Fibroblast of skin of left biceps (primary cell): ENCODE measurements around the gene C1orf35.

Experiments used
- DNase-seq, 2 experiments: peaks; one replicate each; pipeline ENCODE4 v3.0.0-alpha.2; 2013; ENCODE audit warnings: low read depth in 2 of 2

Gene C1orf35

DNA sequence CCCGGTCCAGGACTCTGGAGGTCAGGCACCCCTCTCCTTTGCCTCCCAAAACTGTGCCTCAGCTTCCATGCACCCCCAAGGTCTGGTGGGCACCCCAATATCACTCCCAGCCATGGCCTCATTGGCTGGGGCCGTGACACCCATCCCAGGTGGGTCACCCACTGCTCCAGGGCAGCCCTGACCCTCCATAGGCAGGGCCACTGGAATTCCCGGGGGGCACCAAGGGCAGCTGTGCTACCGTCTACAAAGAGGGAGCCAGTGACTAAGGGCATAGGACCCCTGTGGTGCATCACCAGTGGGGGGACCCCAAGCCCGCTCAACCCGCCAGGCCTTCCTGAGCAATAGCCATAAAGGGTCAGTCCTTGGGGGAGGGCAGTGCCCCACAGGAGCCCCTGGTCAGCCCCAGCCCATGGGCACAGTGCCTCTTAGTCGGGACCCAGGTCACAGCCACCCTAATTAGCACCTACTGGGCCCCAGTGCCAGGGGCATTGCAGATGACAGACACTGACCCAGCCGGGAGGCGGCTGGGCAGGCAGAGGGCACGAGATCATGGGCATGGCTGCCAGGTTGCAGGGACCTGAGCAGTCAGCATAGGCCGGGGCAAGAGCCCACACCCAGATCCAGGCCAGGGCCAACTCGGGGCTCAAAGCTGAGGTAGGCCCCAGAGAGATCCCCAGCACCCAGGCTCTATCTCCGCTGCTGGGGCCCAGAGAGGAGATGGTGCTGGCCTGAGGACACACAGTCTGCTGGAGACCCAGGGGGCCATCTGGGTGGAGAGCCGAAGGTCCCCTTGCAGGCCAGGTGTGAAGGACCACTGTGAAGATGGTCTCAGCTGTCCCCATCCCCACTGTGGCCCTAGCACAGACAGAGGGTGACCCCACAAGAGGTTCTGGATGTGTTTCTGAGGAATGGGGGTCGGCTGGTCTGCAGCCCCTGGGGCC is 39.6 kb downstream of the C1orf35 start:
- DNase-seq: no peak

DNA sequence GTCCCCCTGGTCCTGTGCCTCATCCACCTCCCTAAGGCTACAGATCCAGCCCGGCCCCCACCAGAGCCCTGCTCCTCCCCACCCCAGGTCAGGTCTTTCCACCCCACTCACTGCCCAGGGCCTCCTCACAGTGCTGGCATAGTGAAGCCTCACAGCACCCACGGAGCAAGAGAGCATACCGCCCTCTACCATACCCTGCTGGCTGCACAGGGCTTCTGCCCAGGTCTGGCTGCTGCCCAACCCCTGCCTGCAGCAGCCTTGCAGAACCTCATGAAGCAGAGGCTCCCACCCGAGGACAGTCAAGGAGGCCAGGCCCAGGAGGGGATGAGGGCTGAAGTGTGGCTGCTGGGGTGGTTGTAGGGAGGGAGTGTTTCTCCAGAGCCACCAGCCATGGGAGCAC is 40.3 kb downstream of the C1orf35 start:
- no peak for DNase-seq

DNA sequence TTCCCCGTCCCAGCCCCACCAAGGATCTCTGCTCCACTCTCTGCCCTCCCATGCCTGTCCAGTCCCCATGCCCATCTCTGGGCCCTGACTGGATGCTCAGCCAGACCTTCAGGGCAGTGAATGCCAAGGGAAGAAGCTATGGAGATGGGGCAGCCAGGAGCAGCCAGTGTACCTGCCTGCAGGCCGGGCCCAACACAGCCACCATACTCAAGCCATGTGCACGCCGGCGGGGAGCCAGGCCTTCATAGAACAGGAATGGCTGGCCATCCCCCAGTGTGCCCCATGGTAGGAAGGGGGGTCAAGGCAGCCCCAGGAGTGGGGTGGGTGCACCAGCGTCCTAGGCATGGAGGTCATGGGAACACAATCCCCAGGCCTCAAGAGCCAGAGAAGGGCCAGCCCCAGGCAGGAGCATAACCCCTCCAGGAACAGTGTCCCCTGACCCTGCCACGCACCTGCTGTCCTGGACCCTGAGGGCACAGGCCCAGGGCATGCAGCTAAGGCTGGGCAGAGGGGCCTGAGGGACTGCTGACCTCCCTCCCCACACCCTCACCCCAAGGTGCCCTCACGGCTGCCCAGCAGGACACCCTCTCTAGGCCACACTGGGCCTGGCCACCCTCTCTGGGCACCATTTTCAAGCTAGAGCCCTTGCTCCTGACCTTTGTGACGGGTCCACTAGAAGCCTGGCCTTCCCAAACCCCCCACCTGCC is 40.9 kb downstream of the C1orf35 start:
- DNase-seq: no peak

DNA sequence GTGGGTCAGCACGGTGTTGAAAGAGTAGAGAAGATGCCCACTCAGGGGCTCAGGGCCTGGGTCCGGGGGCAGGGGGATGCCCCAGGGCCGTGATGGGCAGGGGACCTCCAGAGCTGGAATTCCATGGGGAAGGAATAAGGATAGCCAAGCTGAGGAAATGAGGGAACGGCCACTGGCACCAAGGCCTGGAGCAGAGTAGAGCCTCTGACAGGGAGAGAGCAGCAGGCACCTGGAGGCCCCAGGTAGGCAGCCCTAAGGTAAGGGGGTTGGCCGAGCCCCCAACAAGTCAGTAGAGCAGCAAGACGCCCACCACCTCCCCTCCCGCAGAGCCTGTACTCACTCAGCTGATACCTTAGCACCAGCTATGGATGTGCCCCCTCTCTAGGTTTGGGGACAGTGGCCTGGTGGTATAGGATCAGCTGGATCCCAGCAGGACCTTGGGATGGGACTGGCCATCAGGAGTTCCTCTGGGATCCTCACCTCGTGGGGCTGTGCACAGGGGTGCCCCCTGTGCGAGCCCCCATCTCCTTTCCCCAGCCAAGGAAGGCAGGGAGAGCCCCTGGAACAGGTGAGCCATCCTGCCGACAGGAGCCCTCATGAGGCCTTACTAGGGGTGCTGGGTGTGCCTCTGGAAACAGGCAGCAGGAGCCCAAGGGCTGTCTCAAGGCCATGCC is 41.6 kb downstream of the C1orf35 start:
- DNase-seq: no peak

DNA sequence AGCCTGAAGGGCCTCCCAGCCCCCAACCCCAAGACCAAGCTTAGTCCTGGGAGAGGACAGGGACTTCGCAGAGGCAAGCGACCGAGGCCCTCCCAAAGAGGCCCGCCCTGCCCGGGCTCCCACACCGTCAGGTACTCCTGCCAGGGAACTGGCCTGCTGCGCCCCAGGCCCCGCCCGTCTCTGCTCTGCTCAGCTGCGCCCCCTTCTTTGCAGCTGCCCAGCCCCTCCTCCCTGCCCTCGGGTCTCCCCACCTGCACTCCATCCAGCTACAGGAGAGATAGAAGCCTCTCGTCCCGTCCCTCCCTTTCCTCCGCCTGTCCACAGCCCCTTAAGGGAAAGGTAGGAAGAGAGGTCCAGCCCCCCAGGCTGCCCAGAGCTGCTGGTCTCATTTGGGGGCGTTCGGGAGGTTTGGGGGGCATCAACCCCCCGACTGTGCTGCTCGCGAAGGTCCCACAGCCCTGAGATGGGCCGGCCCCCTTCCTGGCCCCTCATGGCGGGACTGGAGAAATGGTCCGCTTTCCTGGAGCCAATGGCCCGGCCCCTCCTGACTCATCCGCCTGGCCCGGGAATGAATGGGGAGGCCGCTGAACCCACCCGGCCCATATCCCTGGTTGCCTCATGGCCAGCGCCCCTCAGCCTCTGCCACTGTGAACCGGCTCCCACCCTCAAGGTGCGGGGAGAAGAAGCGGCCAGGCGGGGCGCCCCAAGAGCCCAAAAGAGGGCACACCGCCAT is 42.5 kb downstream of the C1orf35 start:
- DNase-seq: no peak

DNA sequence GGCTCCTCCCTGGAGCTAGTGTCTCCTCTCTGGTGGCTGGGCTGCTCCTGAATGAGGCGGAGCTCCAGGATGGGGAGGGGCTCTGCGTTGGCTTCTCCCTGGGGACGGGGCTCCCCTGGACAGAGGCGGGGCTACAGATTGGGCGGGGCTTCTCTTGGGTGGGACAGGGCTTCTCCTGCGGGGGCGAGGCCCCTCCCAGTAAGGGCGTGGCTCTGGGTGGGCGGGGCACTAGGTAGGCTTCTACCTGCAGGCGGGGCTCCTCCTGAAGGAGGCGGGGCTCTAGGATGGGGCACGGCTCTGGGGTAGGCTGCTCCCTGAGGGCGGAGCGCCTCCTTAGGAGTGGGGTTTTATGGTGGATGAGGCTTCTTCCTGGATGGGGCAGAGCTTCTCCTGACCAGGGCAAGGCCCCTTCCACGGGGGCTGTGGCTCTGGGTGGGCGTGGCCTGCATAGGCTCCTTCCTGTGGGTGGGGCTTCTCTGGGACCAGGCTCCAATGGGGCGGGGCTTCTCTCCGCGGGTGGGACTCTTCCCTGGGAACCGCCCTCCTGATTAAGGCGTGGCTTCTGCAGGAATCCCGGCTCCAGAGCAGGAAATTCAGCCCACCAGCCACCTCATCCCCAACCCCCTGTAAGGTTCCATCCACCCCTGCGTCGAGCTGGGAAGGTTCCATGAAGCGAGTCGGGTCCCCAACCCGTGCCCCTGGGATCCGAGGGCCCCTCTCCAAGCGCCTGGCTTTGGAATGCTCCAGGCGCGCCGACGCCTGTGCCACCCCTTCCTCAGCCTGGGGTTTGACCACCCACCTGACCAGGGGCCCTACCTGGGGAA is 43.3 kb downstream of the C1orf35 start:
- DNase-seq: no peak

DNA sequence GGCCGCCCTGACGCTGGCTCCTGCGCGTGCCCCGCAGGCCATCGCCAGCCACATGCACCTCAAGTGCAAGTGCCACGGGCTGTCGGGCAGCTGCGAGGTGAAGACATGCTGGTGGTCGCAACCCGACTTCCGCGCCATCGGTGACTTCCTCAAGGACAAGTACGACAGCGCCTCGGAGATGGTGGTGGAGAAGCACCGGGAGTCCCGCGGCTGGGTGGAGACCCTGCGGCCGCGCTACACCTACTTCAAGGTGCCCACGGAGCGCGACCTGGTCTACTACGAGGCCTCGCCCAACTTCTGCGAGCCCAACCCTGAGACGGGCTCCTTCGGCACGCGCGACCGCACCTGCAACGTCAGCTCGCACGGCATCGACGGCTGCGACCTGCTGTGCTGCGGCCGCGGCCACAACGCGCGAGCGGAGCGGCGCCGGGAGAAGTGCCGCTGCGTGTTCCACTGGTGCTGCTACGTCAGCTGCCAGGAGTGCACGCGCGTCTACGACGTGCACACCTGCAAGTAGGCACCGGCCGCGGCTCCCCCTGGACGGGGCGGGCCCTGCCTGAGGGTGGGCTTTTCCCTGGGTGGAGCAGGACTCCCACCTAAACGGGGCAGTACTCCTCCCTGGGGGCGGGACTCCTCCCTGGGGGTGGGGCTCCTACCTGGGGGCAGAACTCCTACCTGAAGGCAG is 44.0 kb downstream of the C1orf35 start:
- DNase-seq: no peak

DNA sequence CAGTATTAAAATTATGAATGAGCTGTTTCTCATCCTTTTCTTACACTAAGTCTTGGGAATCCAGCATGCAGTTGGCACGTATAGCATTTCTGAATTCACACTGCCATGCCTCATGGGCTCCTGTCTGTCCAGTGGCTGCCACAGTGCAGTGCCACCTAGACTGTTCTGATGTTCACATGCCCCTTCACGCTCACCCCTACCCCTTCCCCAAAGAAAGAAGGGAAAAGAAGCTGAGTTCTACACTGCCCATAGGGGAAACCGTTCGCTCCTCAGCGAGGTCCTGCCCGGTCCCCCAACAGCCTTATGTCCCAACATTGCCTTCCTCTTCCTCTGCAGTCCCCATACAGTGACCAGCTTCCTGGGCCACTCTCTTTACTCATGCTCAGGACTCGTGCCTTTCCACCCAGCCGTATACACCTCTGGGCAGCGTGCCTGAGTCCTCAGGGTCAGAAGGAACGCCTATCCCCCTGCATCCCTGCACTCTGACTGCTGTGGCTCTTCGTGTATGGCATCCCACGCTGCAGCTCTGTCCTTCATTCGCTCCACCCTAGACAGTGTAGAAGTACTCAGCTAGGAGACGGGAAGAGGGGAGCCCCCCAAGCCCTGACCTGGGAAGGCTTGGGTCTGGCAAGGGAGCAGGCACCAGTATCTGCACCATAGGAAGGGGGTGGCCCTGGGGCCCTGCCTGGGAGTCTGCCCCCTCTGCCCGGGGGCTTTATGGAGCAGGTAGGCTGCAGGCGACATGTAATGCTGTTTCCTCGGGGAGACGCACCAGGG is 44.8 kb downstream of the C1orf35 start:
- no peak for DNase-seq
